Measurements from ENCODE around the gene NBR1. TPM values are rescaled to one million over a fixed set of nuclear protein-coding genes. Genes with fewer than 3 reads are reported as not detected.
A peak's percentile ranks its signal among the peaks of the same experiment; 100 is the strongest.
"Not testable (repeated sequence)": the region's sequence is repeated elsewhere in the genome, so short reads cannot be mapped to it uniquely, and the experiment has no call there.

NBR1 gene
- total RNA-seq, 4 donors from 2014 or later: 117 to 166 (median 134) TPM

GRCh38 chr17:43176119-43176570 is 5.1 kb downstream of the NBR1 start:
- no peak for TF ChIP-seq POLR2A (IDR thresholded peaks at IDR 0.05)
- TF ChIP-seq, protein P1, sequence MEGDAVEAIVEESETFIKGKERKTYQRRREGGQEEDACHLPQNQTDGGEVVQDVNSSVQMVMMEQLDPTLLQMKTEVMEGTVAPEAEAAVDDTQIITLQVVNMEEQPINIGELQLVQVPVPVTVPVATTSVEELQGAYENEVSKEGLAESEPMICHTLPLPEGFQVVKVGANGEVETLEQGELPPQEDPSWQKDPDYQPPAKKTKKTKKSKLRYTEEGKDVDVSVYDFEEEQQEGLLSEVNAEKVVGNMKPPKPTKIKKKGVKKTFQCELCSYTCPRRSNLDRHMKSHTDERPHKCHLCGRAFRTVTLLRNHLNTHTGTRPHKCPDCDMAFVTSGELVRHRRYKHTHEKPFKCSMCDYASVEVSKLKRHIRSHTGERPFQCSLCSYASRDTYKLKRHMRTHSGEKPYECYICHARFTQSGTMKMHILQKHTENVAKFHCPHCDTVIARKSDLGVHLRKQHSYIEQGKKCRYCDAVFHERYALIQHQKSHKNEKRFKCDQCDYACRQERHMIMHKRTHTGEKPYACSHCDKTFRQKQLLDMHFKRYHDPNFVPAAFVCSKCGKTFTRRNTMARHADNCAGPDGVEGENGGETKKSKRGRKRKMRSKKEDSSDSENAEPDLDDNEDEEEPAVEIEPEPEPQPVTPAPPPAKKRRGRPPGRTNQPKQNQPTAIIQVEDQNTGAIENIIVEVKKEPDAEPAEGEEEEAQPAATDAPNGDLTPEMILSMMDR (IDR thresholded peaks at IDR 0.05): no peak
- H3K4me3 ChIP-seq (replicated peaks in 1 of 3): no peak overlapping the region
- peaks cover 25 to 50% of the 10 kb centered on the region in 2 donors for H3K4me1 ChIP-seq
- intact Hi-C loops (cut with DNase I): loop anchor here (10.0 kb wide), 1 partner anchor 139 kb away; no protein-coding TSS in a partner anchor
- no peaks in the 10 kb centered on the region for H3K9me3 ChIP-seq
- no peaks in the 10 kb centered on the region for H3K27me3 ChIP-seq
- DNase-seq: no peak
- peak overlapping the region; percentile 16 to 56 (median 22) for H3K27ac ChIP-seq
- 49 to 54% methylated on average over 2 of the region's 2 CpGs for WGBS, 2 donors
- peaks cover 26 to 28% of the 10 kb centered on the region in 2 donors for H3K36me3 ChIP-seq

- intact Hi-C loops (cut with DNase I): no loop called here
- no peaks in the 10 kb centered on the region for H3K9me3 ChIP-seq
- DNase-seq: peak; percentile 82 to 85
- no peak overlapping the region for H3K4me3 ChIP-seq (replicated peaks in 1 of 3)
- H3K27ac ChIP-seq: peak overlapping the region; percentile 74 to 92 (median 88)
- H3K4me1 ChIP-seq: peaks cover 11 to 12% of the 10 kb centered on the region in 2 donors
- no peaks in the 10 kb centered on the region for H3K27me3 ChIP-seq
- TF ChIP-seq POLR2A (IDR thresholded peaks at IDR 0.05): no peak
- TF ChIP-seq, protein P1 (IDR thresholded peaks at IDR 0.05): peak in 1 of 6 experiments; percentile 4
- peaks cover 29 to 45% of the 10 kb centered on the region in 2 donors for H3K36me3 ChIP-seq
- WGBS, 2 donors: 42 to 48% methylated on average over 3 of the region's 3 CpGs
Measured at GRCh38 chr17:43183921-43184320, 12.9 kb downstream of the NBR1 start.

DNA sequence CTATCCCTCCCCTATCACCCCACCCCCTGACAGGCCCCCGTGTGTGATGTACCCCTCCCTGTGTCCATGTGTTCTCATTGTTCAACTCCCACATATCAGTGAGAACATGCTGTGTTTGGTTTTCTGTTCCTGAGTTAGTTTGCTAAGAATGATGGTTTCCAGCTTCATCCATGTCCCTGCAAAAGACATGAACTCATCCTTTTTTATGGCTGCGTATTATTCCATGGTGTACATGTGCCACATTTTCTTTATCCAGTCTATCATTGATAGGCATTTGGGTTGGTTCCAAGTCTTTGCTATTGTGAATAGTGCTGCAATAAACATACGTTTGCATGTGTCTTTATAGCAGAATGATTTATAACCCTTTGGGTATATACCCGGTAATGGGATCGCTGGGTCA is 15.6 kb downstream of the NBR1 start:
- H3K27ac ChIP-seq; DNase-seq; H3K27me3 ChIP-seq; H3K9me3 ChIP-seq; intact Hi-C loops (cut with DNase I); H3K4me3 ChIP-seq (replicated peaks in 1 of 3): not testable (repeated sequence)
- Histone ChIP-seq H3K36me3 (peaks cover 39 to 53% of the 10 kb centered on the region in 2 donors), H3K4me1 (peaks cover 11 to 12% of the 10 kb centered on the region in 2 donors)
- WGBS, 2 donors: 97 to 98% methylated on average over 5 of the region's 5 CpGs

- Histone ChIP-seq H3K4me3 (replicated peaks in 1 of 3) (no peak overlapping the region), H3K4me1 (no peaks in the 10 kb centered on the region), H3K27ac (no peak overlapping the region), H3K36me3 (peaks cover 95 to 100% of the 10 kb centered on the region in 2 donors), H3K9me3 (no peaks in the 10 kb centered on the region), H3K27me3 (no peaks in the 10 kb centered on the region)
- 92 to 99% methylated on average over 5 of the region's 5 CpGs for WGBS, 2 donors
- intact Hi-C loops (cut with DNase I): no loop called here
- no peak for DNase-seq
- TF ChIP-seq, protein P1 (IDR thresholded peaks at IDR 0.05): no peak
- no peak for TF ChIP-seq POLR2A (IDR thresholded peaks at IDR 0.05)
Measured at GRCh38 chr17:43193251-43193650, 22.2 kb downstream of the NBR1 start.

DNA sequence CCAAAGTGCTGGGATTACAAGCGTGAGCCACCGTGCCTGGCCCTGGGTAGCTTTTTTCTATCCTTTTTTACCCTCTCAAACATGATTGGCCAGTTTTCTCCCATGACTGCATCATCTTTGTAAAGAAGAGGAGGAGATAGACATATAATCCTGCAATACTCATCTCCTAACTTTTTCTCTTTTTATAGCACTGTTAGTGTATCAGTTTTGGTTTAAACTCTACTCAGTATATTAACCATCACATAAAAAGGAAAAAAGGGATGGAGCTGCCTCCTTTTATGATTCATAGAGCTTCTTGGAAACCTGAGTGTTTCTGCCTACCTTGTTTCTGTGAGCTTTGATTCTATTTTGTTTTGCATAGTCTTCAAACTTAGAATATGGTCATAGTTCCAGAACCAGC is 28.6 kb downstream of the NBR1 start:
- H3K27me3 ChIP-seq: no peaks in the 10 kb centered on the region
- H3K4me1 ChIP-seq: no peaks in the 10 kb centered on the region
- 93 to 96% methylated on average over 2 of the region's 2 CpGs for WGBS, 2 donors
- intact Hi-C loops (cut with DNase I): no loop called here
- H3K27ac ChIP-seq: no peak overlapping the region
- no peaks in the 10 kb centered on the region for H3K9me3 ChIP-seq
- no peak for DNase-seq
- TF ChIP-seq, protein P1 (IDR thresholded peaks at IDR 0.05): no peak
- no peak for TF ChIP-seq POLR2A (IDR thresholded peaks at IDR 0.05)
- peaks cover 92 to 99% of the 10 kb centered on the region in 2 donors for H3K36me3 ChIP-seq
- no peak overlapping the region for H3K4me3 ChIP-seq (replicated peaks in 1 of 3)

All from thyroid gland (tissue), 4 donors.